Measurements from ENCODE around the gene IGSF10.
"Not testable (repeated sequence)": the region's sequence is repeated elsewhere in the genome, so short reads cannot be mapped to it uniquely, and the experiment has no call there.

The IGSF10 gene

GRCh38 chr3:151460774-151461450 is at the start of gene IGSF10:
TSS of gene IGSF10 (minus strand) at chr3:151461061. CDS start at chr3:151458709, 2,352 bp downstream.
- DNase-seq: no peak

GRCh38 chr3:151509468-151510135 is 48.7 kb upstream of the IGSF10 start:
- not testable (repeated sequence) for DNase-seq

- DNase-seq: no peak
Measured at GRCh38 chr3:151504606-151505005, 43.7 kb upstream of the IGSF10 start.

- no peak for DNase-seq
Measured at GRCh38 chr3:151503074-151503473, 42.2 kb upstream of the IGSF10 start.

GRCh38 chr3:151501923-151502632 is 41.2 kb upstream of the IGSF10 start:
- DNase-seq: no peak

GRCh38 chr3:151501171-151501922 is 40.5 kb upstream of the IGSF10 start:
- DNase-seq: no peak

GRCh38 chr3:151499168-151499567 is 38.3 kb upstream of the IGSF10 start:
- DNase-seq: no peak

GRCh38 chr3:151491525-151491924 is 30.7 kb upstream of the IGSF10 start:
- DNase-seq: no peak

GRCh38 chr3:151487833-151488232 is 27.0 kb upstream of the IGSF10 start:
- not testable (repeated sequence) for DNase-seq

GRCh38 chr3:151483961-151484520 is 23.2 kb upstream of the IGSF10 start:
- DNase-seq: no peak

- DNase-seq: no peak
Measured at GRCh38 chr3:151483488-151483887, 22.6 kb upstream of the IGSF10 start.

GRCh38 chr3:151480492-151480891 is 19.6 kb upstream of the IGSF10 start:
- no peak for DNase-seq

GRCh38 chr3:151479452-151479851 is 18.6 kb upstream of the IGSF10 start:
- no peak for DNase-seq

- DNase-seq: no peak
Measured at GRCh38 chr3:151478335-151478697, 17.5 kb upstream of the IGSF10 start.

- DNase-seq: no peak
Measured at GRCh38 chr3:151477591-151478334, 16.9 kb upstream of the IGSF10 start.

- no peak for DNase-seq
Measured at GRCh38 chr3:151476344-151477018, 15.6 kb upstream of the IGSF10 start.

GRCh38 chr3:151468284-151468917 is 7.5 kb upstream of the IGSF10 start:
- peak; percentile 79 for DNase-seq

GRCh38 chr3:151467069-151467468 is 6.2 kb upstream of the IGSF10 start:
- DNase-seq: peak; percentile 7

- DNase-seq: no peak
Measured at GRCh38 chr3:151462991-151463390, 2.1 kb upstream of the IGSF10 start.

- no peak for DNase-seq
Measured at GRCh38 chr3:151462278-151462780, 1.5 kb upstream of the IGSF10 start.

- DNase-seq: no peak
Measured at GRCh38 chr3:151460228-151460627, 633 bp downstream of the IGSF10 start.
